Measurements from ENCODE around the gene KMT5C.
"Not testable (repeated sequence)": the region's sequence is repeated elsewhere in the genome, so short reads cannot be mapped to it uniquely, and the experiment has no call there.

Gene KMT5C

GRCh38 chr19:55319785-55320184 lies 19.9 kb upstream of the KMT5C start:
- DNase-seq, result peak; percentile 55

- DNase-seq, result no peak
Observed at GRCh38 chr19:55320844-55321419, 18.7 kb upstream of the KMT5C start.

- DNase-seq, result no peak
Observed at GRCh38 chr19:55321466-55322137, 18.1 kb upstream of the KMT5C start.

GRCh38 chr19:55322204-55322885 lies 17.3 kb upstream of the KMT5C start:
- DNase-seq, result no peak

GRCh38 chr19:55324662-55325061 lies 15.0 kb upstream of the KMT5C start:
- DNase-seq, result no peak

GRCh38 chr19:55325172-55325571 lies 14.5 kb upstream of the KMT5C start, which contains the start of gene TMEM150B:
TSS of gene TMEM150B (minus strand) at chr19:55325341. CDS start at chr19:55321036, 4,305 bp downstream.
- DNase-seq, result no peak

- DNase-seq, result not testable (repeated sequence)
Observed at GRCh38 chr19:55328774-55329318, 10.8 kb upstream of the KMT5C start.

- DNase-seq, result peak; percentile 60
Observed at GRCh38 chr19:55329791-55330190, 9.9 kb upstream of the KMT5C start.

GRCh38 chr19:55333870-55334269 lies 5.8 kb upstream of the KMT5C start:
- DNase-seq, result no peak

GRCh38 chr19:55336101-55336500 lies 3.6 kb upstream of the KMT5C start:
- peak; percentile 57 for DNase-seq

GRCh38 chr19:55339889-55340783 lies 460 bp downstream of the KMT5C start:
- no peak for DNase-seq

- no peak for DNase-seq
Observed at GRCh38 chr19:55340784-55341147, 1.1 kb downstream of the KMT5C start.

- DNase-seq, result peak; percentile 61
Observed at GRCh38 chr19:55341171-55341588, 1.5 kb downstream of the KMT5C start.

GRCh38 chr19:55341595-55342531 lies 2.2 kb downstream of the KMT5C start:
- no peak for DNase-seq

GRCh38 chr19:55344444-55344843 lies 4.8 kb downstream of the KMT5C start:
- DNase-seq, result peak; percentile 29

GRCh38 chr19:55345101-55345817 lies 5.6 kb downstream of the KMT5C start:
- DNase-seq, result no peak

GRCh38 chr19:55345818-55346724 lies 6.4 kb downstream of the KMT5C start:
- no peak for DNase-seq

- DNase-seq, result no peak
Observed at GRCh38 chr19:55346725-55347441, 7.2 kb downstream of the KMT5C start.
